Inferior parietal cortex (tissue), 1 donor: ENCODE results near the gene OLFML3.

ENCODE experiments used
- DNase-seq: peaks from one replicate; pipeline ENCODE4 v3.0.0-alpha.2; 2016; ENCODE audit errors: extremely low spot score

Gene OLFML3

DNA sequence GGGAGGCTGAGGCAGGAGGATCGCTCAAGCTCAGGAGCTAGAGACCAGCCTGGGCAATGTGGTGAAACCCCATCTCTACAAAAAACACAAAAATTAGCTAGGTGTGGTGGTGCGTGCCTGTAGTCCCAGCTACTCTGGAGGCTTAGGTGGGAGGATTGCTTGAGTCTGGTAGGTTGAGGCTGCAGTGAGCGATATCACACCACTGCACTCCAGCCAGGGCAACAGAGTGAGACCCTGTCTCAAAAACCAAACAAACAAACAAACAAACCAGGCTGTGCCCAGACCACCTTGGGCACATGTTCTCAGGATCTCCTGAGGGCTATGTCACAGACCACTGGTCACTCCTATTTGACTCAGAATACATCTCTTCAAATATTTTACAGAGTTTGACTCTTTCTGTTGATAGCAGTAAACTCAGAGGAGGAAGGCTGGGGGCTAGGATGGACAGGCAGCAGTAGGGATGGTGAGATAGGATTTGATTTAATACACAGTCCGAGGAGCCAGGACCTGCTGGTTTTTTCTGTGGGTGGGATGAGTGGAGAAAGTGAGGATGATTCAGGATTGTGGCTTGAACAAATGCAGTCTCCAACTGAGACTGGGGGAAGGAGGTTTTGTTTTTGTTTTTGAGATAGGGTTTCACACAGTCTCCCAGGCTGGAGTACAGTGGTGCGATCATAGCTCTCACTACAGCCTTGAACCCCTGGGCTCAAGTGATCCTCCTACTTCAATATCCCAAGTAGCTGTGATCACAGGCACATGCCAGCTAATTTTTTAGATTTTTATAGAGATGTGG lies 46.5 kb downstream of the OLFML3 start:
- DNase-seq, result no peak

DNA sequence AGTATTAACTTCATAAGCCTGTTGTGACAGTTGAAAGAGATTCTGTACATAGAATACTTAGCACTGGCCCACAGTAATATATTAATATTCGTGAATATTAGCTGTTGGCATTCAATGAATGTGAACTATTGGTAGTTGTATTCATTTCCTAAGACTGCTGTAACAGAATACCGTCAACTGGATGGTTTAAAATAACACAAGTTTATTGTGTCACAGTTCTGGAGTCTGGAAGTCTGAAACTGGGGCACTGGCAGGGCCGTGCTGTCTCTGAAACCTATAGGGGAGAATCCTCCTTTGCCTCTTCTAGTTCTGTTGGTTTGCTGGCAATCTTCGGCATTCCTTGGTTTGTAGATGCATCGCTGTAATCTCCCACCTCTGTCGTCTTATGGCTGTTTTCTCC lies 47.5 kb downstream of the OLFML3 start:
- no peak for DNase-seq
